Measurements from ENCODE around the gene GREB1L.

The GREB1L gene

GRCh38 chr18:21559195-21559594, 317.2 kb downstream of the GREB1L start:
- TF ChIP-seq JUND (IDR thresholded peaks at IDR 0.05; ENCODE audit: low read depth): no peak
- in situ Hi-C loops (cut with HindIII; ENCODE audit: low pct_unique_long_range_greater_than_20kb, low sequenced_read_pairs): no loop called here
- DNase-seq (ENCODE audit: low read depth in 1 of 2, low spot score in 1 of 2): no peak

- in situ Hi-C loops (cut with HindIII; ENCODE audit: low pct_unique_long_range_greater_than_20kb, low sequenced_read_pairs): no loop called here
- no peak for TF ChIP-seq JUND (IDR thresholded peaks at IDR 0.05; ENCODE audit: low read depth)
Measured at GRCh38 chr18:21571772-21572171, 329.7 kb downstream of the GREB1L start.

More at GRCh38 chr18:21571772-21572171, 329.7 kb downstream of the GREB1L start:
- DNase-seq (ENCODE audit: low read depth in 1 of 2, low spot score in 1 of 2): no peak
